CD14-positive monocyte (primary cell): ENCODE measurements around the gene MAST4. TPM values are rescaled to one million over a fixed set of nuclear protein-coding genes. Genes with fewer than 3 reads are reported as not detected.

Experiments used
- DNase-seq, 3 donors: peaks; one replicate each; pipeline ENCODE4 v3.0.0-alpha.2; 2011 to 2022
- H2AFZ ChIP-seq: 2 replicates; pipeline ENCODE4 v1.6.0; 2012; ENCODE audit warnings: mild to moderate bottlenecking, low read depth, low read length, inconsistent platforms; ENCODE audit not compliant: insufficient read depth, poor library complexity, severe bottlenecking
- H3K27ac ChIP-seq, 2 donors: 1 replicate in 1 of 2; 2 replicates in 1 of 2; pipeline ENCODE4 v1.5.1; 2012 to 2013; ENCODE audit warnings: low read length in 2 of 2, control low read depth in 1 of 2, inconsistent platforms in 1 of 2, low read depth in 1 of 2, mild to moderate bottlenecking in 1 of 2
- H3K27me3 ChIP-seq, 2 donors: one replicate each; pipeline versions ENCODE4 v1.6.0 to v1.6.1; 2011 to 2013; ENCODE audit warnings: low read length in 2 of 2; ENCODE audit not compliant: control insufficient read depth in 2 of 2, insufficient read depth in 2 of 2
- H3K36me3 ChIP-seq, 2 donors: replicated peaks in 1 of 2; 1 replicate in 1 of 2; 2 replicates in 1 of 2; pipeline versions ENCODE4 v1.5.1 to v1.6.1; 2012 to 2013; ENCODE audit warnings: low read length in 2 of 2, control low read depth in 1 of 2, inconsistent platforms in 1 of 2, mild to moderate bottlenecking in 1 of 2; ENCODE audit not compliant: insufficient read depth in 2 of 2, control insufficient read depth in 1 of 2
- H3K4me1 ChIP-seq, 2 donors: 1 replicate in 1 of 2; 2 replicates in 1 of 2; pipeline versions ENCODE4 v1.5.1 to v1.6.1; 2012 to 2013; ENCODE audit warnings: low read length in 2 of 2, control low read depth in 1 of 2, inconsistent platforms in 1 of 2, mild to moderate bottlenecking in 1 of 2, moderate library complexity in 1 of 2; ENCODE audit not compliant: insufficient read depth in 2 of 2, control insufficient read depth in 1 of 2
- H3K4me2 ChIP-seq: replicated peaks from 2 replicates; pipeline ENCODE3; 2012; ENCODE audit warnings: low read length, moderate library complexity, mild to moderate bottlenecking; ENCODE audit not compliant: poor library complexity, severe bottlenecking; ENCODE audit errors: extremely low read depth
- H3K4me3 ChIP-seq, 3 experiments: fragments of 200-600 bp in 1 of 3; sonication (generic) in 1 of 3; replicated peaks in 1 of 3; 1 replicate in 2 of 3; 2 replicates in 1 of 3; pipeline ENCODE4 v1.5.1; 2011 to 2013; ENCODE audit warnings: low read length in 3 of 3, mild to moderate bottlenecking in 3 of 3, control low read depth in 2 of 3, low read depth in 2 of 3, inconsistent platforms in 1 of 3, moderate library complexity in 1 of 3
- H3K79me2 ChIP-seq: 2 replicates; pipeline ENCODE4 v1.6.0; 2012; ENCODE audit warnings: mild to moderate bottlenecking, control low read depth, inconsistent platforms, low read length, moderate library complexity; ENCODE audit not compliant: insufficient read depth
- H3K9ac ChIP-seq: 2 replicates; pipeline ENCODE4 v1.6.0; 2017; ENCODE audit warnings: low read length, mild to moderate bottlenecking; ENCODE audit not compliant: insufficient read depth, poor library complexity, severe bottlenecking
- H3K9me3 ChIP-seq, 2 donors: replicated peaks in 1 of 2; 1 replicate in 1 of 2; 2 replicates in 1 of 2; pipeline versions ENCODE4 v1.5.1 to v1.6.1; 2012 to 2013; ENCODE audit warnings: low read length in 2 of 2, control low read depth in 1 of 2; ENCODE audit not compliant: control insufficient read depth in 1 of 2, insufficient read depth in 1 of 2
- H4K20me1 ChIP-seq: 2 replicates; pipeline ENCODE4 v1.6.0; 2012; ENCODE audit warnings: mild to moderate bottlenecking, low read length, control low read depth, moderate library complexity; ENCODE audit not compliant: insufficient read depth
- H3K27ac Mint-ChIP-seq, 7 donors: one replicate each; pipeline ENCODE4 v1.8.0; 2020; ENCODE audit warnings: mild to moderate bottlenecking in 7 of 7, mixed read lengths in 7 of 7, moderate library complexity in 6 of 7, inconsistent platforms in 2 of 7
- H3K27me3 Mint-ChIP-seq, 3 donors: one replicate each; pipeline ENCODE4 v1.8.0; 2021 to 2022; ENCODE audit warnings: low read depth in 3 of 3, mild to moderate bottlenecking in 3 of 3, mixed read lengths in 3 of 3, moderate library complexity in 3 of 3, inconsistent platforms in 1 of 3
- H3K36me3 Mint-ChIP-seq, 2 donors: one replicate each; pipeline ENCODE4 v1.8.0; 2020; ENCODE audit warnings: mixed read lengths in 2 of 2, inconsistent platforms in 1 of 2, mild to moderate bottlenecking in 1 of 2
- H3K4me1 Mint-ChIP-seq: one replicate; pipeline ENCODE4 v1.8.0; 2020; ENCODE audit warnings: mild to moderate bottlenecking, mixed read lengths
- H3K4me3 Mint-ChIP-seq, 2 donors: one replicate each; pipeline ENCODE4 v1.8.0; 2020; ENCODE audit warnings: mild to moderate bottlenecking in 2 of 2, mixed read lengths in 2 of 2, moderate library complexity in 1 of 2
- H3K9me3 Mint-ChIP-seq, 7 donors: one replicate each; pipeline ENCODE4 v1.8.0; 2020 to 2022; ENCODE audit warnings: mixed read lengths in 7 of 7, mild to moderate bottlenecking in 6 of 7, moderate library complexity in 6 of 7, inconsistent platforms in 2 of 7
- CTCF ChIP-seq: fragments of 200-600 bp; IDR thresholded peaks from one replicate; pipeline ENCODE4 v1.8.0; 2022; ENCODE audit warnings: antibody characterized with exemption, mild to moderate bottlenecking
- WGBS: methylation state at CpG from one replicate; pipeline ENCODE4 v1.1.5; 2013; ENCODE audit warnings: missing lambda C conversion rate; ENCODE audit not compliant: insufficient coverage; 5-methylcytosine and 5-hydroxymethylcytosine counted together
- intact Hi-C, 2 donors: fragments of 100-400 bp; cut with micrococcal nuclease; formaldehyde crosslinking; loops; one replicate each; pipeline versions ENCODE4 v1.15.0 to v1.15.1; 2023
- polyA plus RNA-seq, 3 donors: library from polyadenylated mRNA; depleted of rRNA in 1 of 3; unstranded in 2 of 3; stranded (reverse) in 1 of 3; fragments of 300-500 nt in 2 of 3; fragments of >200 nt in 1 of 3; fragmentation: Illumina TruSeq in 2 of 3; gene quantifications; 1 replicate in 2 of 3; 2 replicates in 1 of 3; pipeline ENCODE4 v1.2.3, GENCODE V29; 2012 to 2021

MAST4 gene
- polyA plus RNA-seq, 3 donors, result 0.03 to 0.24 TPM; not detected in 1

GRCh38 chr5:66805514-66806430 lies 209.6 kb downstream of the MAST4 start:
- Mint-ChIP-seq H3K4me3 (no peak overlapping the region), H3K27me3 (peaks cover 0 to 5% (median 1%) of the 10 kb centered on the region in 3 donors), H3K36me3 (no peaks in the 10 kb centered on the region), H3K4me1 (peaks cover 4% of the 10 kb centered on the region), H3K9me3 (no peaks in the 10 kb centered on the region), H3K27ac (no peak overlapping the region)
- H3K9ac ChIP-seq, result no peak overlapping the region
- 75% methylated on average over 7 of the region's 8 CpGs for WGBS
- no peak overlapping the region for H3K27ac ChIP-seq
- no peak for DNase-seq
- no peak for TF ChIP-seq CTCF
- intact Hi-C loops, result no loop called here
- no peak overlapping the region for H2AFZ ChIP-seq
- H3K9me3 ChIP-seq, result no peaks in the 10 kb centered on the region
- H3K36me3 ChIP-seq, result no peaks in the 10 kb centered on the region
- no peak overlapping the region for H3K4me3 ChIP-seq
- H3K4me1 ChIP-seq, result peaks cover 5 to 6% of the 10 kb centered on the region in 2 donors
- no peaks in the 10 kb centered on the region for H3K79me2 ChIP-seq
- H3K27me3 ChIP-seq, result no peaks in the 10 kb centered on the region
- H4K20me1 ChIP-seq, result no peaks in the 10 kb centered on the region
- H3K4me2 ChIP-seq, result no peak overlapping the region

GRCh38 chr5:66807743-66808142 lies 211.6 kb downstream of the MAST4 start:
- Histone ChIP-seq H3K79me2 (no peaks in the 10 kb centered on the region), H3K9me3 (no peaks in the 10 kb centered on the region), H3K36me3 (no peaks in the 10 kb centered on the region), H3K9ac (no peak overlapping the region), H3K27ac (no peak overlapping the region), H2AFZ (no peak overlapping the region), H3K4me3 (no peak overlapping the region), H3K4me1 (peaks cover 9 to 10% of the 10 kb centered on the region in 2 donors), H3K4me2 (no peak overlapping the region), H4K20me1 (no peaks in the 10 kb centered on the region), H3K27me3 (no peaks in the 10 kb centered on the region)
- no peak for TF ChIP-seq CTCF
- no peaks in the 10 kb centered on the region for H3K9me3 Mint-ChIP-seq
- WGBS, result 92% methylated on average over 4 of the region's 5 CpGs
- H3K27me3 Mint-ChIP-seq, result peaks cover 0 to 7% (median 4%) of the 10 kb centered on the region in 3 donors
- no peak for DNase-seq
- H3K4me1 Mint-ChIP-seq, result peaks cover 9% of the 10 kb centered on the region
- intact Hi-C loops, result no loop called here
- H3K36me3 Mint-ChIP-seq, result no peaks in the 10 kb centered on the region
- H3K4me3 Mint-ChIP-seq, result peak overlapping the region in 1 of 2 donors; percentile 0
- H3K27ac Mint-ChIP-seq, result peak overlapping the region in 1 of 7 donors; percentile 41
